Measurements from ENCODE around the gene TBX21.

Gene TBX21

DNA sequence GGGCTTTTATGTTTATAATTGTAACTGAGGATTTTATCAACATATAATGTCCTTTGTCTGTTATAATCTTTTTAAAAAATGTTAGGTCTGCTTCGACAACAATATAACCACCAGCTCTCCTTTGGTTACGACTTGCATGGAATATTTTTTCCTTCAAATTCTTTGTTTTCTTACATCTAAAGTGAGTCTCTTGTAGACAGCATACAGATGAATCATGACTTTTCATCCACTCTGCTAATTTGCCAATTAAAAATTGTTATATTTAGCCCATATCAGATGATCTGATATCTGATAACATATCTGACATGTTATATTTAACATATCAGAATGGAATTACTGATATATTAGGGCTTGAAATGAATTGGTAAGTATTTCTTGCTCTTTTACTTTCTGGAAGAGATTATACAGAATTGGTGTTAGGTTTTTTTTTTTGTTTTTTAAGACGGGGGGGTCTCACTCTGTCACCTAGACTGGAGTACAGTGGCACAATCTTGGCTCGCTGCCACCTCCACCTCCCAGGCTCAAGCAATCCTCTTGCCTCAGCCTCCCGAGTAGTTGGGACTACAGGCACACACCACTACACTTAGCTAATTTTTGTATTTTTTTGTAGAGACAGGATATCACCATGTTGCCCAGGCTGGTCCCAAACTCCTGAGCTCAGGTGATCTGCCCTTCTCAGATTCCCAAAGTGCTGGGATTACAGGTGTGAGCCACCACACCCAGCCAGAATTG is 27.5 kb downstream of the TBX21 start:
- TF ChIP-seq TAF1 (IDR thresholded peaks at IDR 0.05; ENCODE audit: borderline replicate concordance, insufficient read depth, low read length): no peak
- no peak for TF ChIP-seq SIN3A (IDR thresholded peaks at IDR 0.05; ENCODE audit: borderline replicate concordance, insufficient read depth, low read length)
- TF ChIP-seq POLR2AphosphoS5 (IDR thresholded peaks at IDR 0.05; ENCODE audit: low read depth, low read length): no peak
- TF ChIP-seq FOXP2 (optimal IDR thresholded peaks at IDR 0.05; ENCODE audit: borderline replicate concordance, extremely low read depth, extremely low read length, insufficient read depth): no peak
- TF ChIP-seq, protein P1, sequence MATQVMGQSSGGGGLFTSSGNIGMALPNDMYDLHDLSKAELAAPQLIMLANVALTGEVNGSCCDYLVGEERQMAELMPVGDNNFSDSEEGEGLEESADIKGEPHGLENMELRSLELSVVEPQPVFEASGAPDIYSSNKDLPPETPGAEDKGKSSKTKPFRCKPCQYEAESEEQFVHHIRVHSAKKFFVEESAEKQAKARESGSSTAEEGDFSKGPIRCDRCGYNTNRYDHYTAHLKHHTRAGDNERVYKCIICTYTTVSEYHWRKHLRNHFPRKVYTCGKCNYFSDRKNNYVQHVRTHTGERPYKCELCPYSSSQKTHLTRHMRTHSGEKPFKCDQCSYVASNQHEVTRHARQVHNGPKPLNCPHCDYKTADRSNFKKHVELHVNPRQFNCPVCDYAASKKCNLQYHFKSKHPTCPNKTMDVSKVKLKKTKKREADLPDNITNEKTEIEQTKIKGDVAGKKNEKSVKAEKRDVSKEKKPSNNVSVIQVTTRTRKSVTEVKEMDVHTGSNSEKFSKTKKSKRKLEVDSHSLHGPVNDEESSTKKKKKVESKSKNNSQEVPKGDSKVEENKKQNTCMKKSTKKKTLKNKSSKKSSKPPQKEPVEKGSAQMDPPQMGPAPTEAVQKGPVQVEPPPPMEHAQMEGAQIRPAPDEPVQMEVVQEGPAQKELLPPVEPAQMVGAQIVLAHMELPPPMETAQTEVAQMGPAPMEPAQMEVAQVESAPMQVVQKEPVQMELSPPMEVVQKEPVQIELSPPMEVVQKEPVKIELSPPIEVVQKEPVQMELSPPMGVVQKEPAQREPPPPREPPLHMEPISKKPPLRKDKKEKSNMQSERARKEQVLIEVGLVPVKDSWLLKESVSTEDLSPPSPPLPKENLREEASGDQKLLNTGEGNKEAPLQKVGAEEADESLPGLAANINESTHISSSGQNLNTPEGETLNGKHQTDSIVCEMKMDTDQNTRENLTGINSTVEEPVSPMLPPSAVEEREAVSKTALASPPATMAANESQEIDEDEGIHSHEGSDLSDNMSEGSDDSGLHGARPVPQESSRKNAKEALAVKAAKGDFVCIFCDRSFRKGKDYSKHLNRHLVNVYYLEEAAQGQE (IDR thresholded peaks at IDR 0.05; ENCODE audit: insufficient read depth in 1 of 2, low read depth in 2 of 2, low read length in 2 of 2): no peak

DNA sequence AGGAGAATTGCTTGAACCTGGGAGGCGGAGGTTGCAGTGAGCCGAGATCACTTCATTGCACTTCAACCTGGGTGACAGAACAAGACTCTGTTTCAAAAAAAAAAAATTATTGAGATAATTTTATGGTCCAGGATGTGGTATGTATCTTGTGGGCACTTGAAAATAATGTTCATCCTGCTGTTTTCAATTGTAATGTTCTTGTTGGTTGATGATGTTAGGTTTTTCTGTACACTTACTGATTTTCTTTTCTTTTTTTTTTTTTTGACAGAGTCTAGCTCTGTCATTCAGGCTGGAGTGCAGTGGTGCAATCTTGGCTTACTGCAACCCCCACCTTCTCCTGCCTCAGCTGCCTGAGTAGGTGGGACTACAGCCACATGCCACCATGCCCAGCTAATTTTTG is 29.7 kb downstream of the TBX21 start:
- no peak for TF ChIP-seq SIN3A (IDR thresholded peaks at IDR 0.05; ENCODE audit: borderline replicate concordance, insufficient read depth, low read length)
- TF ChIP-seq FOXP2 (optimal IDR thresholded peaks at IDR 0.05; ENCODE audit: borderline replicate concordance, extremely low read depth, extremely low read length, insufficient read depth): no peak
- TF ChIP-seq, protein P1 (IDR thresholded peaks at IDR 0.05; ENCODE audit: insufficient read depth in 1 of 2, low read depth in 2 of 2, low read length in 2 of 2): no peak
- no peak for TF ChIP-seq POLR2AphosphoS5 (IDR thresholded peaks at IDR 0.05; ENCODE audit: low read depth, low read length)
- TF ChIP-seq TAF1 (IDR thresholded peaks at IDR 0.05; ENCODE audit: borderline replicate concordance, insufficient read depth, low read length): no peak

DNA sequence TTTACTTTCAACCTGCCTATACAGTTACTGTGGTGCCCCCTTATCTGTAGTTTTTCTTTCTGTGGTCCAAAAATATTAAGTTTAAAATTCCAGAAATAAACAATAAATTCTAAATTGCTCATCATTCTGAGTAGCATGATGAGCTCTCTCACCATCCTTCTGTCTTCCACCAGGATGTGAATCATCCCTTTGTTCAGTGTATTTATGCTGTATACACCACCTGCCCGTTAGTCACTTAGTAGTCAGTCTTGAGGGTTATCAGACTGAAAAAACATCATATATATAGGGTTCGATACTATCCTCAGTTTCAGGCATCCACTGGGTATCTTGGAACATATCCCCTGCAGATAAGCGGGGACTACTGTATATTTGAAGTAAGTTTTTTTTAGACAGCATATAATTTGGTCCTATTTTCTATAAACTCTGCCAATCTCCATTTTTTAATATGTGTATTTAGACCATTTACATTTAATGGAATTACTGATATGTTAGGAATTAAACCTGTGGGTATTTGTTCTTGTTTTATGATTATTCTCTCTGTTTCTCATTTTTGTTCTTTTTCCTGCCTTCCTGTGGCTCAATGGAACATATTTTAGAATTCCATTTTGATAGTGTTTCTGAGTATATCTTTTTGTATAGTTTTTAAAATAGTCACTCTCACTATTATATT is 31.0 kb downstream of the TBX21 start:
- TF ChIP-seq SIN3A (IDR thresholded peaks at IDR 0.05; ENCODE audit: borderline replicate concordance, insufficient read depth, low read length) (no peak), TAF1 (IDR thresholded peaks at IDR 0.05; ENCODE audit: borderline replicate concordance, insufficient read depth, low read length) (no peak), POLR2AphosphoS5 (IDR thresholded peaks at IDR 0.05; ENCODE audit: low read depth, low read length) (no peak), FOXP2 (optimal IDR thresholded peaks at IDR 0.05; ENCODE audit: borderline replicate concordance, extremely low read depth, extremely low read length, insufficient read depth) (no peak)
- TF ChIP-seq, protein P1 (IDR thresholded peaks at IDR 0.05; ENCODE audit: insufficient read depth in 1 of 2, low read depth in 2 of 2, low read length in 2 of 2): no peak

DNA sequence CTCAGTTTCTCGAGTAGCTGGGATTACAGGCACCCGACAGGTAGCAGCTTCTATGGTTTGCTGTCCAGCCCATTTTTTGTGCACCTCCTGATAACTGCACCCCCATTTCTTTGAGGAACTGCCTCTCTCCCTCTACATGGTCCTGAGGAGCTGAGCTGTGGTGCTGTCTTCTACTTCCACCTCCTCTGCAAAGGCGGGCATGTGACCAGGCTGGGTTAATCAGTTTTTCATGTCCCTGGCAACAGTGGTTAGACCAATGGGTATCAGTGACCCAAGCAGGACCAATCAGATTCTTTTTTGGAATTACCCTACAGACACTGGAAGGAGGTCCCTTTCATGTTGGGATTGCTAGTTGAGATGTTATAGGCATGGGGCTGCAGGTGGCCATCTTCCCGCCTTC is 41.3 kb downstream of the TBX21 start:
- TF ChIP-seq POLR2AphosphoS5 (IDR thresholded peaks at IDR 0.05; ENCODE audit: low read depth, low read length) (no peak), TAF1 (IDR thresholded peaks at IDR 0.05; ENCODE audit: borderline replicate concordance, insufficient read depth, low read length) (no peak), FOXP2 (optimal IDR thresholded peaks at IDR 0.05; ENCODE audit: borderline replicate concordance, extremely low read depth, extremely low read length, insufficient read depth) (no peak), SIN3A (IDR thresholded peaks at IDR 0.05; ENCODE audit: borderline replicate concordance, insufficient read depth, low read length) (no peak)
- TF ChIP-seq, protein P1 (IDR thresholded peaks at IDR 0.05; ENCODE audit: insufficient read depth in 1 of 2, low read depth in 2 of 2, low read length in 2 of 2): no peak
